Measurements from ENCODE around the gene FBRS.

The FBRS gene

DNA sequence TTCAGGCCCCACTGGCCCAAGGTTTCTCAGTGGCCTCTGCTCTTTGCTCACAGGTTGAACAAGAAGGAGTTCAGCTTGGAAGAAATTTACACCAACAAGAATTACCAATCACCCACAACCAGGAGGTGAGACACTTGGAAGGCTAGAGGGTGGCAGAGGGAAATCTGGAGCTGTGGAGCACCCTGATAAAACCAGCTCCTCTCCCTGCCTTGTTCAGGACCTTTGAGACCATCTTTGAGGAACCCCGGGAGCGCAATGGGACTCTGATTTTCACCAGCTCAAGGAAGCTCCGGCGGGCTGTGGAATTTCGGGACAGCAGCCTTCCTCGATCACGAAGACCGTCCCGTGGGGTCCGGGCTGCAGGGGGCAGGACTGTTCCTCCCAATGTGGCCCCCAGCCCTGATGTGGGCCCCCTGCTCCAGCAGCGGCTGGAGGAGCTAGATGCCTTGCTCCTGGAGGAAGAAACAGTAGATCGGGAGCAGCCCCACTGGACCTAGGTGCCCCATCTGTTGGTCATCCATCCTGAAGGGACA is 2.4 kb upstream of the FBRS start:
- H3K79me1 ChIP-seq (replicated peaks; ENCODE audit: low read length, poor library complexity, severe bottlenecking): peaks cover 33% of the 10 kb centered on the region
- H3K4ac ChIP-seq (ENCODE audit: low read depth in 1 of 2, low read length in 2 of 2): no peak overlapping the region
- no peak overlapping the region for H3K27ac ChIP-seq (ENCODE audit: low read length, poor library complexity, severe bottlenecking)
- H3K14ac ChIP-seq (ENCODE audit: low read length in 2 of 2): no peak overlapping the region
- no peak overlapping the region for H3K9ac ChIP-seq (ENCODE audit: low read length)
- H3K4me3 ChIP-seq (ENCODE audit: insufficient read depth in 1 of 2, low read depth in 1 of 2, low read length in 2 of 2): no peak overlapping the region
- no peak overlapping the region for H2AFZ ChIP-seq (ENCODE audit: low read depth, low read length)
- no peaks in the 10 kb centered on the region for H3K27me3 ChIP-seq (ENCODE audit: control insufficient read depth in 1 of 2, insufficient read depth in 1 of 2, low read length in 2 of 2)
- no peak overlapping the region for H3K18ac ChIP-seq (ENCODE audit: low read depth in 1 of 2, low read length in 2 of 2)
- H3K23ac ChIP-seq (ENCODE audit: low read length in 2 of 2): no peak overlapping the region
- peaks cover 18% of the 10 kb centered on the region for H3K4me1 ChIP-seq (ENCODE audit: control insufficient read depth, insufficient read depth, low read depth, low read length)
- peaks cover 39 to 46% of the 10 kb centered on the region in 2 experiments for H3K36me3 ChIP-seq (ENCODE audit: control insufficient read depth in 1 of 2, insufficient read depth in 2 of 2, low read depth in 1 of 2, low read length in 2 of 2)
- H2BK5ac ChIP-seq (ENCODE audit: low read depth, low read length, poor library complexity, severe bottlenecking): no peak overlapping the region
- no peak overlapping the region for H4K8ac ChIP-seq (ENCODE audit: low read length)
- no peak for DNase-seq
- WGBS: 95% methylated on average over 11 of the region's 12 CpGs
- H3K9me3 ChIP-seq (ENCODE audit: control insufficient read depth, low read length): no peaks in the 10 kb centered on the region
- no peak overlapping the region for H2AK5ac ChIP-seq (ENCODE audit: low read length, severe bottlenecking)
- no peak overlapping the region for H3K4me2 ChIP-seq (ENCODE audit: low read length, poor library complexity, severe bottlenecking)
- H2BK120ac ChIP-seq (ENCODE audit: low read depth, low read length): no peak overlapping the region
- no peak overlapping the region for H2BK12ac ChIP-seq (ENCODE audit: low read length in 2 of 2)
- no peak overlapping the region for H2BK15ac ChIP-seq (ENCODE audit: low read depth, poor library complexity, severe bottlenecking)
- H4K91ac ChIP-seq (ENCODE audit: low read length): no peak overlapping the region

DNA sequence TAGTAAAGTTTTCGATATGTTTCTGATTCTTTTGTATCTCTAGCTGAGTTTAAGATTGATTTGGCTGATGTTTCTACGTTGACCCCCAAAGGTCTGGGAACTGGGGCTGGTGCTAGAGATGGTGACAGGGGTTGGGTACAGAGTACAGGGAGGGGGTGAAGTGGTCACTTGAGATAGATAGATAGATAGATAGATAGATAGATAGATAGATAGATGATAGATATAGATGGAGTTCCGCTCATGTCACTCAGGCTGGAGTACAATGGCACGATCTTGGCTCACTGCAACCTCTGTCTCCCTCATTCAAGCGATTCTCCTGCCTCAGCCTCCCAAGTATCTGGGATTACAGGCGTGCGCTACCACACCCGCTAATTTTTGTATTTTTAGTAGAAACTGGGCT is 1.8 kb upstream of the FBRS start:
- DNase-seq: no peak
- Histone ChIP-seq H3K36me3 (ENCODE audit: control insufficient read depth in 1 of 2, insufficient read depth in 2 of 2, low read depth in 1 of 2, low read length in 2 of 2) (peaks cover 44 to 51% of the 10 kb centered on the region in 2 experiments), H3K14ac (ENCODE audit: low read length in 2 of 2) (no peak overlapping the region), H3K79me1 (replicated peaks; ENCODE audit: low read length, poor library complexity, severe bottlenecking) (peaks cover 33% of the 10 kb centered on the region), H3K18ac (ENCODE audit: low read depth in 1 of 2, low read length in 2 of 2) (no peak overlapping the region), H3K27ac (ENCODE audit: low read length, poor library complexity, severe bottlenecking) (no peak overlapping the region), H3K9ac (ENCODE audit: low read length) (peak overlapping the region; percentile 89), H4K8ac (ENCODE audit: low read length) (no peak overlapping the region), H2AK5ac (ENCODE audit: low read length, severe bottlenecking) (no peak overlapping the region), H2BK120ac (ENCODE audit: low read depth, low read length) (no peak overlapping the region), H3K4me1 (ENCODE audit: control insufficient read depth, insufficient read depth, low read depth, low read length) (peaks cover 23% of the 10 kb centered on the region), H2AFZ (ENCODE audit: low read depth, low read length) (no peak overlapping the region), H2BK15ac (ENCODE audit: low read depth, poor library complexity, severe bottlenecking) (no peak overlapping the region), H2BK5ac (ENCODE audit: low read depth, low read length, poor library complexity, severe bottlenecking) (no peak overlapping the region), H3K4ac (ENCODE audit: low read depth in 1 of 2, low read length in 2 of 2) (no peak overlapping the region), H4K91ac (ENCODE audit: low read length) (no peak overlapping the region), H3K4me2 (ENCODE audit: low read length, poor library complexity, severe bottlenecking) (no peak overlapping the region), H2BK12ac (ENCODE audit: low read length in 2 of 2) (no peak overlapping the region), H3K23ac (ENCODE audit: low read length in 2 of 2) (no peak overlapping the region), H3K4me3 (ENCODE audit: insufficient read depth in 1 of 2, low read depth in 1 of 2, low read length in 2 of 2) (no peak overlapping the region), H3K27me3 (ENCODE audit: control insufficient read depth in 1 of 2, insufficient read depth in 1 of 2, low read length in 2 of 2) (no peaks in the 10 kb centered on the region), H3K9me3 (ENCODE audit: control insufficient read depth, low read length) (no peaks in the 10 kb centered on the region)
- 98% methylated on average over 8 of the region's 8 CpGs for WGBS

DNA sequence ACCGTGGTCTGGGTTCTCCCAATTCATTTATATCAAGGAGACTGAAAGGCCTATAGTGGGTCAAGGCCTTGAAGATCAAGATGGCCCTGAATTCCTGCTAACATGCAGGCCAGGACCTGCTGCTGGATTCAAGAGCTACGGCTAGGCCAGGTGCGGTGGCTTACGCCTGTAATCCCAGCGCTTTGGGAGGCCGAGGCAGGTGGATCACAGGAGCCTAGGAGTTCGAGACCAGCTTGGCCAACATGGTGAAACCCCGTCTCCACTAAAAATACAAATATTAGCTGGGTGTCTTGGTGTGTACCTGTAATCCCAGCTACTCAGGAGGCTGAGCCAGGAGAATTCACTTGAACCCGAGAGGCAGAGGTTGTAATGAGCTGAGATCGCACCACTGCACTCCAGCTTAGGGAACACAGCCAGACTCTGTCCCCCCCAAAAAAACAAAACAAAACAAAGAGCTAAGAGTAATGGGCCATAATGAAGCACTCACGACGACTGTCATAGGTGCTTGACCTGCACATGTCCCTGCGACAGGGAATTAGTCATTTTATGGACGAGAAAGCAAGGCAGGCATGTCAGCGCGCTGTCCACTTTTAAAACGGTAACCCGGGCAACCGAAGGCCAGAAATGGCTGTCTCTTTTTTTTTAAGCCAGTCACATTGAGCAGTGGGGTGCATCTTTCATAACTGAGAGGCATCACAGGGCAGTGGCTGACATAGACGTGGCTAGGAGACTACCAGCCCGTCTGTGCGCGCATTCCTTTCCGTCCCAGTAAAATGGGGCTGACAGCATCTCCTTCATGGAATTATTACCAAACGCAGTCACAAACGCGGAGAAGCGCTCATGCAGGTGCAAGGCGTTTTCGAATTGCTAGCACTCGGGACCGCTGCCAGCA is 1.0 kb upstream of the FBRS start:
- Histone ChIP-seq H3K4ac (ENCODE audit: low read depth in 1 of 2, low read length in 2 of 2) (peak overlapping the region in 1 of 2 experiments; percentile 6), H4K8ac (ENCODE audit: low read length) (no peak overlapping the region), H3K4me2 (ENCODE audit: low read length, poor library complexity, severe bottlenecking) (peak overlapping the region; percentile 88), H2BK5ac (ENCODE audit: low read depth, low read length, poor library complexity, severe bottlenecking) (no peak overlapping the region), H2BK15ac (ENCODE audit: low read depth, poor library complexity, severe bottlenecking) (no peak overlapping the region), H3K27ac (ENCODE audit: low read length, poor library complexity, severe bottlenecking) (peak overlapping the region; percentile 75), H2AFZ (ENCODE audit: low read depth, low read length) (peak overlapping the region; percentile 73), H3K9ac (ENCODE audit: low read length) (peak overlapping the region; percentile 89), H3K4me1 (ENCODE audit: control insufficient read depth, insufficient read depth, low read depth, low read length) (peaks cover 23% of the 10 kb centered on the region), H2AK5ac (ENCODE audit: low read length, severe bottlenecking) (no peak overlapping the region), H3K79me1 (replicated peaks; ENCODE audit: low read length, poor library complexity, severe bottlenecking) (peaks cover 29% of the 10 kb centered on the region), H3K18ac (ENCODE audit: low read depth in 1 of 2, low read length in 2 of 2) (peak overlapping the region in 1 of 2 experiments; percentile 79), H3K27me3 (ENCODE audit: control insufficient read depth in 1 of 2, insufficient read depth in 1 of 2, low read length in 2 of 2) (no peaks in the 10 kb centered on the region), H2BK12ac (ENCODE audit: low read length in 2 of 2) (peak overlapping the region in 1 of 2 experiments; percentile 48), H2BK120ac (ENCODE audit: low read depth, low read length) (no peak overlapping the region), H3K36me3 (ENCODE audit: control insufficient read depth in 1 of 2, insufficient read depth in 2 of 2, low read depth in 1 of 2, low read length in 2 of 2) (peaks cover 50 to 60% of the 10 kb centered on the region in 2 experiments), H3K23ac (ENCODE audit: low read length in 2 of 2) (no peak overlapping the region), H3K9me3 (ENCODE audit: control insufficient read depth, low read length) (no peaks in the 10 kb centered on the region), H3K4me3 (ENCODE audit: insufficient read depth in 1 of 2, low read depth in 1 of 2, low read length in 2 of 2) (peak overlapping the region; percentile 48 to 81), H4K91ac (ENCODE audit: low read length) (no peak overlapping the region), H3K14ac (ENCODE audit: low read length in 2 of 2) (no peak overlapping the region)
- peak; percentile 80 for DNase-seq
- 47% methylated on average over 32 of the region's 32 CpGs for WGBS

All from mesenchymal stem cell (in vitro differentiated cells and primary cell).